Measurements from ENCODE around the gene ADCY9. TPM values are rescaled to one million over a fixed set of nuclear protein-coding genes. Genes with fewer than 3 reads are reported as not detected.
A peak's percentile ranks its signal among the peaks of the same experiment; 100 is the strongest.

Gene ADCY9
- total RNA-seq, 4 donors from 2014 or later, result 6.3 to 22.3 (median 11.2) TPM

- Histone ChIP-seq H3K36me3 (peaks cover 0 to 54% (median 12%) of the 10 kb centered on the region in 3 donors), H3K4me1 (peaks cover 0 to 17% (median 5%) of the 10 kb centered on the region in 3 donors), H3K27me3 (no peaks in the 10 kb centered on the region), H3K9me3 (no peaks in the 10 kb centered on the region), H3K27ac (peak overlapping the region in 2 of 4 donors; percentile 29 to 42), H3K4me3 (no peak overlapping the region)
- intact Hi-C loops (cut with DNase I), result no loop called here
- TF ChIP-seq, protein P1, sequence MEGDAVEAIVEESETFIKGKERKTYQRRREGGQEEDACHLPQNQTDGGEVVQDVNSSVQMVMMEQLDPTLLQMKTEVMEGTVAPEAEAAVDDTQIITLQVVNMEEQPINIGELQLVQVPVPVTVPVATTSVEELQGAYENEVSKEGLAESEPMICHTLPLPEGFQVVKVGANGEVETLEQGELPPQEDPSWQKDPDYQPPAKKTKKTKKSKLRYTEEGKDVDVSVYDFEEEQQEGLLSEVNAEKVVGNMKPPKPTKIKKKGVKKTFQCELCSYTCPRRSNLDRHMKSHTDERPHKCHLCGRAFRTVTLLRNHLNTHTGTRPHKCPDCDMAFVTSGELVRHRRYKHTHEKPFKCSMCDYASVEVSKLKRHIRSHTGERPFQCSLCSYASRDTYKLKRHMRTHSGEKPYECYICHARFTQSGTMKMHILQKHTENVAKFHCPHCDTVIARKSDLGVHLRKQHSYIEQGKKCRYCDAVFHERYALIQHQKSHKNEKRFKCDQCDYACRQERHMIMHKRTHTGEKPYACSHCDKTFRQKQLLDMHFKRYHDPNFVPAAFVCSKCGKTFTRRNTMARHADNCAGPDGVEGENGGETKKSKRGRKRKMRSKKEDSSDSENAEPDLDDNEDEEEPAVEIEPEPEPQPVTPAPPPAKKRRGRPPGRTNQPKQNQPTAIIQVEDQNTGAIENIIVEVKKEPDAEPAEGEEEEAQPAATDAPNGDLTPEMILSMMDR (IDR thresholded peaks at IDR 0.05), result no peak
- no peak for TF ChIP-seq POLR2A (IDR thresholded peaks at IDR 0.05)
- DNase-seq, result no peak
- 68 to 85% methylated on average over 14 to 16 of the region's 20 CpGs for WGBS, 2 donors
These were observed 135.8 kb downstream of the ADCY9 start for GRCh38 chr16:3980253-3981111.

DNA sequence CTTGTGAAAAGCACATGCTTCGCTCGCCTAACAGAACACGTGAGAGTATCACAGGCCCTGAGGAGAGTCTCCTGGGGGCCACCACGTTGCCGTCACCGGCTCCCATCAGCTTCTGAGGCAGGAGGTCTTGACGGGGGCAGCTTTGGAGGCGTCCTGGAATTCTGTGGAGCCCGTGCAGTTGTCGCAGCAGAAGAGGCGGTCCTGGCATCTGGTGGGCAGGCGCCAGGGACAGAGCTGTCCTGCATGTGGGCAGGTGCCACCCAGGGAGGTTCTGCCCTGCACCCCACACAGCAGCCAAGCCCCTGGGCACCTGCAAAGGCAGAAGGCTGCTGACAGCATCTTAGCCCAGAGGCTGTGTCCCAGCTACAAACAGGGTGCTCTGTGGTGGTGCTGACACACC lies 136.7 kb downstream of the ADCY9 start:
- Histone ChIP-seq H3K4me1 (peaks cover 0 to 17% (median 5%) of the 10 kb centered on the region in 3 donors), H3K36me3 (peaks cover 0 to 56% (median 12%) of the 10 kb centered on the region in 3 donors), H3K4me3 (no peak overlapping the region), H3K27me3 (no peaks in the 10 kb centered on the region), H3K27ac (no peak overlapping the region), H3K9me3 (no peaks in the 10 kb centered on the region)
- TF ChIP-seq POLR2A (IDR thresholded peaks at IDR 0.05), result no peak
- TF ChIP-seq, protein P1 (IDR thresholded peaks at IDR 0.05), result no peak
- intact Hi-C loops (cut with DNase I), result no loop called here
- 80% methylated on average over 1 of the region's 12 CpGs; no CpG with 5 or more reads in 1 of the 2 donors for WGBS, 2 donors
- no peak for DNase-seq

GRCh38 chr16:3979070-3979469 lies 137.2 kb downstream of the ADCY9 start:
- WGBS, 2 donors, result 90 to 91% methylated on average over 17 to 21 of the region's 25 CpGs
- H3K4me1 ChIP-seq, result peaks cover 0 to 17% (median 5%) of the 10 kb centered on the region in 3 donors
- TF ChIP-seq, protein P1 (IDR thresholded peaks at IDR 0.05), result no peak
- no peak for TF ChIP-seq POLR2A (IDR thresholded peaks at IDR 0.05)
- H3K27me3 ChIP-seq, result no peaks in the 10 kb centered on the region
- DNase-seq, result no peak
- intact Hi-C loops (cut with DNase I), result no loop called here
- no peaks in the 10 kb centered on the region for H3K9me3 ChIP-seq
- no peak overlapping the region for H3K27ac ChIP-seq
- H3K4me3 ChIP-seq, result no peak overlapping the region
- peaks cover 0 to 56% (median 12%) of the 10 kb centered on the region in 3 donors for H3K36me3 ChIP-seq

- H3K4me3 ChIP-seq, result no peak overlapping the region
- no peaks in the 10 kb centered on the region for H3K27me3 ChIP-seq
- peaks cover 0 to 9% (median 5%) of the 10 kb centered on the region in 3 donors for H3K4me1 ChIP-seq
- whole genome bisulfite sequencing, 2 donors, result 85 to 95% methylated on average over 19 of the region's 26 CpGs
- H3K9me3 ChIP-seq, result no peaks in the 10 kb centered on the region
- intact Hi-C loops (cut with DNase I), result no loop called here
- TF ChIP-seq, protein P1 (IDR thresholded peaks at IDR 0.05), result no peak
- TF ChIP-seq POLR2A (IDR thresholded peaks at IDR 0.05), result no peak
- H3K27ac ChIP-seq, result no peak overlapping the region
- peaks cover 0 to 57% (median 12%) of the 10 kb centered on the region in 3 donors for H3K36me3 ChIP-seq
- DNase-seq, result no peak
These were observed 138.9 kb downstream of the ADCY9 start for GRCh38 chr16:3977376-3977775.

GRCh38 chr16:3974751-3975150 lies 141.5 kb downstream of the ADCY9 start:
- intact Hi-C loops (cut with DNase I), result no loop called here
- H3K36me3 ChIP-seq, result peaks cover 0 to 59% (median 11%) of the 10 kb centered on the region in 3 donors
- WGBS, 2 donors, result 81 to 91% methylated on average over 7 to 8 of the region's 8 CpGs

More at GRCh38 chr16:3974751-3975150, 141.5 kb downstream of the ADCY9 start:
- Histone ChIP-seq H3K9me3 (no peaks in the 10 kb centered on the region), H3K27me3 (no peaks in the 10 kb centered on the region), H3K4me3 (no peak overlapping the region), H3K4me1 (no peaks in the 10 kb centered on the region), H3K27ac (no peak overlapping the region)
- no peak for DNase-seq
- TF ChIP-seq, protein P1 (IDR thresholded peaks at IDR 0.05), result no peak
- no peak for TF ChIP-seq POLR2A (IDR thresholded peaks at IDR 0.05)

All from esophagus squamous epithelium (tissue), 5 donors.